HEK293 (cell line): ENCODE measurements around the gene DNAJC22.

Experiments used
- CTCF ChIA-PET: fragments of 350-600 bp; formaldehyde crosslinking; extraction: SDS; loops from one replicate; lab custom pipeline; 2021; ENCODE audit warnings: antibody characterized with exemption; lab: Yijun Ruan, JAX
- POLR2A ChIA-PET: fragments of 300-600 bp; formaldehyde crosslinking; extraction: SDS; loops from one replicate; lab custom pipeline; 2020; ENCODE audit warnings: antibody characterized with exemption, inconsistent platforms; lab: Yijun Ruan, JAX
- H3K27ac ChIP-seq: fragments of 200-500 bp; sonication (Bioruptor generic); 2 replicates; pipeline ENCODE4 v1.5.1; 2014; ENCODE audit warnings: low read depth, low read length, control low read depth, inconsistent platforms; ENCODE audit errors: extremely low read depth
- H3K36me3 ChIP-seq, 2 experiments: fragments of 200-500 bp in 1 of 2; sonication (Bioruptor generic) in 1 of 2; 1 replicate in 1 of 2; 2 replicates in 1 of 2; pipeline ENCODE4 v1.5.1; 2014 to 2017; ENCODE audit warnings: inconsistent platforms in 2 of 2, low read length in 2 of 2; ENCODE audit not compliant: control insufficient read depth in 2 of 2, insufficient read depth in 1 of 2
- H3K4me1 ChIP-seq: fragments of 200-500 bp; sonication (Bioruptor generic); 2 replicates; pipeline ENCODE4 v1.5.1; 2014; ENCODE audit warnings: mild to moderate bottlenecking, low read length, inconsistent platforms; ENCODE audit not compliant: control insufficient read depth, insufficient read depth
- H3K4me3 ChIP-seq: 2 replicates; pipeline ENCODE4 v1.5.1; 2011; ENCODE audit warnings: low read depth, mild to moderate bottlenecking, control low read depth, low read length, moderate library complexity
- H3K9me3 ChIP-seq: fragments of 200-500 bp; sonication (Bioruptor generic); 2 replicates; pipeline ENCODE4 v1.5.1; 2014; ENCODE audit warnings: low read depth, low read length, inconsistent platforms; ENCODE audit not compliant: control insufficient read depth, insufficient read depth
- BCL11B ChIP-seq: fragments of 450-650 bp; formaldehyde crosslinking; IDR thresholded peaks from 2 replicates; pipeline ENCODE4 v1.5.1; 2016; ENCODE audit warnings: low read depth, missing biosample characterization, missing genetic modification characterization
- EGR2 ChIP-seq: fragments of 450-650 bp; formaldehyde crosslinking; IDR thresholded peaks from 2 replicates; pipeline ENCODE4 v1.5.1; 2016; ENCODE audit warnings: low read depth, missing biosample characterization, missing genetic modification characterization
- OSR2 ChIP-seq: fragments of 450-650 bp; formaldehyde crosslinking; IDR thresholded peaks from 2 replicates; pipeline ENCODE4 v1.5.1; 2016; ENCODE audit warnings: missing biosample characterization, missing genetic modification characterization
- PRDM1 ChIP-seq: fragments of 450-650 bp; formaldehyde crosslinking; IDR thresholded peaks from 2 replicates; pipeline ENCODE4; 2016; ENCODE audit warnings: missing biosample characterization, missing genetic modification characterization
- ZBTB1 ChIP-seq: fragments of 450-650 bp; formaldehyde crosslinking; IDR thresholded peaks from 2 replicates; pipeline ENCODE4 v1.5.1; 2016; ENCODE audit warnings: missing biosample characterization, missing genetic modification characterization
- ZBTB17 ChIP-seq: fragments of 450-650 bp; formaldehyde crosslinking; IDR thresholded peaks from 2 replicates; pipeline ENCODE4 v1.5.1; 2016; ENCODE audit warnings: missing biosample characterization, missing genetic modification characterization
- ZFP3 ChIP-seq: fragments of 450-650 bp; formaldehyde crosslinking; IDR thresholded peaks from 2 replicates; pipeline ENCODE4 v1.5.1; 2016; ENCODE audit warnings: low read depth, missing biosample characterization, missing genetic modification characterization
- ZNF10 ChIP-seq: fragments of 450-650 bp; formaldehyde crosslinking; IDR thresholded peaks from 2 replicates; pipeline ENCODE4 v1.5.1; 2017; ENCODE audit warnings: missing biosample characterization, missing genetic modification characterization
- ZNF311 ChIP-seq: fragments of 450-650 bp; formaldehyde crosslinking; IDR thresholded peaks from 2 replicates; pipeline ENCODE4 v1.5.1; 2017; ENCODE audit warnings: missing biosample characterization, missing genetic modification characterization, borderline replicate concordance
- ZNF423 ChIP-seq: fragments of 450-650 bp; formaldehyde crosslinking; IDR thresholded peaks from 2 replicates; pipeline ENCODE4 v1.5.1; 2016; ENCODE audit warnings: missing biosample characterization, missing genetic modification characterization
- ZNF600 ChIP-seq: fragments of 450-650 bp; formaldehyde crosslinking; IDR thresholded peaks from 2 replicates; pipeline ENCODE4 v1.5.1; 2016; ENCODE audit warnings: missing biosample characterization, missing genetic modification characterization
- ZNF707 ChIP-seq: fragments of 450-650 bp; formaldehyde crosslinking; IDR thresholded peaks from 2 replicates; pipeline ENCODE4 v1.5.1; 2016; ENCODE audit warnings: missing biosample characterization, missing genetic modification characterization
- ZSCAN23 ChIP-seq: fragments of 450-650 bp; formaldehyde crosslinking; IDR thresholded peaks from 2 replicates; pipeline ENCODE4 v1.5.1; 2016; ENCODE audit warnings: missing biosample characterization, missing genetic modification characterization
- TF ChIP-seq, protein P1 (sequence below): fragments of 450-650 bp; formaldehyde crosslinking; IDR thresholded peaks from 2 replicates; pipeline ENCODE4 v1.5.1; 2016; ENCODE audit warnings: missing biosample characterization, missing genetic modification characterization, borderline replicate concordance
- TF ChIP-seq, protein P2 (sequence below): sonication (generic); formaldehyde crosslinking; IDR thresholded peaks from 2 replicates; pipeline ENCODE4 v1.8.1; 2022; ENCODE audit warnings: mild to moderate bottlenecking, moderate library complexity, missing genetic modification reagents
- TF ChIP-seq, protein P3 (sequence below): fragments of 450-650 bp; formaldehyde crosslinking; IDR thresholded peaks from 2 replicates; pipeline ENCODE4 v1.5.1; 2016; ENCODE audit warnings: missing biosample characterization, missing genetic modification characterization
- TF ChIP-seq, protein P4 (sequence below): fragments of 450-650 bp; formaldehyde crosslinking; IDR thresholded peaks from 2 replicates; pipeline ENCODE4 v1.5.1; 2016; ENCODE audit warnings: missing biosample characterization, missing genetic modification characterization, low read depth
- TF ChIP-seq, protein P5 (sequence below): fragments of 450-650 bp; formaldehyde crosslinking; IDR thresholded peaks from 2 replicates; pipeline ENCODE4 v1.5.1; 2017; ENCODE audit warnings: missing biosample characterization, missing genetic modification characterization

Gene DNAJC22

DNA sequence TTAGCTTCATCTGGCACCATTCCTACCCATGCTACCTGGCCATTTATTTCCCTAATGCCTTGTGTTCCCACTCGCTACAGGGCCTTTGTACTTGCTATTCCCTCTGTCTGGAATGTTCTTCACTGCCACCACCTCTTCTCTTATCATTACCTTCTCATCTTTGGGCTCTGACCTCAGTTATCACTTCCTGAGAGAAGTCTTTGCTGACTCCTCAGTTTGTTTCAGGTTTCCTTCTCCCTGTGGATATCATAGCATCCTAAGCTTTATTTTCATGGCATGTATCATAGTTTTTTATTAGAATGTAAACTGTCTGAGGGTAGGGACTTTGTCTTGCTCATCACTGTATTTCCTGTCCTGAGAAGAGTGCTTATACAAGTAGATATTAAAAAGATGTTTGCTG, 50.3 kb downstream of the DNAJC22 start (continued):
- TF ChIP-seq, protein P1, sequence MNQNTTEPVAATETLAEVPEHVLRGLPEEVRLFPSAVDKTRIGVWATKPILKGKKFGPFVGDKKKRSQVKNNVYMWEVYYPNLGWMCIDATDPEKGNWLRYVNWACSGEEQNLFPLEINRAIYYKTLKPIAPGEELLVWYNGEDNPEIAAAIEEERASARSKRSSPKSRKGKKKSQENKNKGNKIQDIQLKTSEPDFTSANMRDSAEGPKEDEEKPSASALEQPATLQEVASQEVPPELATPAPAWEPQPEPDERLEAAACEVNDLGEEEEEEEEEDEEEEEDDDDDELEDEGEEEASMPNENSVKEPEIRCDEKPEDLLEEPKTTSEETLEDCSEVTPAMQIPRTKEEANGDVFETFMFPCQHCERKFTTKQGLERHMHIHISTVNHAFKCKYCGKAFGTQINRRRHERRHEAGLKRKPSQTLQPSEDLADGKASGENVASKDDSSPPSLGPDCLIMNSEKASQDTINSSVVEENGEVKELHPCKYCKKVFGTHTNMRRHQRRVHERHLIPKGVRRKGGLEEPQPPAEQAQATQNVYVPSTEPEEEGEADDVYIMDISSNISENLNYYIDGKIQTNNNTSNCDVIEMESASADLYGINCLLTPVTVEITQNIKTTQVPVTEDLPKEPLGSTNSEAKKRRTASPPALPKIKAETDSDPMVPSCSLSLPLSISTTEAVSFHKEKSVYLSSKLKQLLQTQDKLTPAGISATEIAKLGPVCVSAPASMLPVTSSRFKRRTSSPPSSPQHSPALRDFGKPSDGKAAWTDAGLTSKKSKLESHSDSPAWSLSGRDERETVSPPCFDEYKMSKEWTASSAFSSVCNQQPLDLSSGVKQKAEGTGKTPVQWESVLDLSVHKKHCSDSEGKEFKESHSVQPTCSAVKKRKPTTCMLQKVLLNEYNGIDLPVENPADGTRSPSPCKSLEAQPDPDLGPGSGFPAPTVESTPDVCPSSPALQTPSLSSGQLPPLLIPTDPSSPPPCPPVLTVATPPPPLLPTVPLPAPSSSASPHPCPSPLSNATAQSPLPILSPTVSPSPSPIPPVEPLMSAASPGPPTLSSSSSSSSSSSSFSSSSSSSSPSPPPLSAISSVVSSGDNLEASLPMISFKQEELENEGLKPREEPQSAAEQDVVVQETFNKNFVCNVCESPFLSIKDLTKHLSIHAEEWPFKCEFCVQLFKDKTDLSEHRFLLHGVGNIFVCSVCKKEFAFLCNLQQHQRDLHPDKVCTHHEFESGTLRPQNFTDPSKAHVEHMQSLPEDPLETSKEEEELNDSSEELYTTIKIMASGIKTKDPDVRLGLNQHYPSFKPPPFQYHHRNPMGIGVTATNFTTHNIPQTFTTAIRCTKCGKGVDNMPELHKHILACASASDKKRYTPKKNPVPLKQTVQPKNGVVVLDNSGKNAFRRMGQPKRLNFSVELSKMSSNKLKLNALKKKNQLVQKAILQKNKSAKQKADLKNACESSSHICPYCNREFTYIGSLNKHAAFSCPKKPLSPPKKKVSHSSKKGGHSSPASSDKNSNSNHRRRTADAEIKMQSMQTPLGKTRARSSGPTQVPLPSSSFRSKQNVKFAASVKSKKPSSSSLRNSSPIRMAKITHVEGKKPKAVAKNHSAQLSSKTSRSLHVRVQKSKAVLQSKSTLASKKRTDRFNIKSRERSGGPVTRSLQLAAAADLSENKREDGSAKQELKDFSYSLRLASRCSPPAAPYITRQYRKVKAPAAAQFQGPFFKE (tag by site-specific recombination), result no peak
- no peak for TF ChIP-seq EGR2 (tag by site-specific recombination)
- no peak for TF ChIP-seq ZNF10 (tag by site-specific recombination)
- TF ChIP-seq, protein P2, sequence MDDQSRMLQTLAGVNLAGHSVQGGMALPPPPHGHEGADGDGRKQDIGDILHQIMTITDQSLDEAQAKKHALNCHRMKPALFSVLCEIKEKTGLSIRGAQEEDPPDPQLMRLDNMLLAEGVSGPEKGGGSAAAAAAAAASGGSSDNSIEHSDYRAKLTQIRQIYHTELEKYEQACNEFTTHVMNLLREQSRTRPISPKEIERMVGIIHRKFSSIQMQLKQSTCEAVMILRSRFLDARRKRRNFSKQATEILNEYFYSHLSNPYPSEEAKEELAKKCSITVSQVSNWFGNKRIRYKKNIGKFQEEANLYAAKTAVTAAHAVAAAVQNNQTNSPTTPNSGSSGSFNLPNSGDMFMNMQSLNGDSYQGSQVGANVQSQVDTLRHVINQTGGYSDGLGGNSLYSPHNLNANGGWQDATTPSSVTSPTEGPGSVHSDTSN, result no peak
- no peak for TF ChIP-seq ZBTB1 (tag by site-specific recombination)
- TF ChIP-seq ZNF311 (tag by site-specific recombination), result no peak
- TF ChIP-seq, protein P3, sequence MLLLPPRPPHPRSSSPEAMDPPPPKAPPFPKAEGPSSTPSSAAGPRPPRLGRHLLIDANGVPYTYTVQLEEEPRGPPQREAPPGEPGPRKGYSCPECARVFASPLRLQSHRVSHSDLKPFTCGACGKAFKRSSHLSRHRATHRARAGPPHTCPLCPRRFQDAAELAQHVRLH (tag by site-specific recombination), result no peak
- no peak for TF ChIP-seq ZFP3 (tag by site-specific recombination)
- TF ChIP-seq ZNF423 (tag by site-specific recombination), result no peak
- no peak for TF ChIP-seq ZSCAN23 (tag by site-specific recombination)
- TF ChIP-seq, protein P4, sequence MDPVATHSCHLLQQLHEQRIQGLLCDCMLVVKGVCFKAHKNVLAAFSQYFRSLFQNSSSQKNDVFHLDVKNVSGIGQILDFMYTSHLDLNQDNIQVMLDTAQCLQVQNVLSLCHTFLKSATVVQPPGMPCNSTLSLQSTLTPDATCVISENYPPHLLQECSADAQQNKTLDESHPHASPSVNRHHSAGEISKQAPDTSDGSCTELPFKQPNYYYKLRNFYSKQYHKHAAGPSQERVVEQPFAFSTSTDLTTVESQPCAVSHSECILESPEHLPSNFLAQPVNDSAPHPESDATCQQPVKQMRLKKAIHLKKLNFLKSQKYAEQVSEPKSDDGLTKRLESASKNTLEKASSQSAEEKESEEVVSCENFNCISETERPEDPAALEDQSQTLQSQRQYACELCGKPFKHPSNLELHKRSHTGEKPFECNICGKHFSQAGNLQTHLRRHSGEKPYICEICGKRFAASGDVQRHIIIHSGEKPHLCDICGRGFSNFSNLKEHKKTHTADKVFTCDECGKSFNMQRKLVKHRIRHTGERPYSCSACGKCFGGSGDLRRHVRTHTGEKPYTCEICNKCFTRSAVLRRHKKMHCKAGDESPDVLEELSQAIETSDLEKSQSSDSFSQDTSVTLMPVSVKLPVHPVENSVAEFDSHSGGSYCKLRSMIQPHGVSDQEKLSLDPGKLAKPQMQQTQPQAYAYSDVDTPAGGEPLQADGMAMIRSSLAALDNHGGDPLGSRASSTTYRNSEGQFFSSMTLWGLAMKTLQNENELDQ, result no peak
- no peak for TF ChIP-seq BCL11B (tag by site-specific recombination)
- TF ChIP-seq, protein P5, sequence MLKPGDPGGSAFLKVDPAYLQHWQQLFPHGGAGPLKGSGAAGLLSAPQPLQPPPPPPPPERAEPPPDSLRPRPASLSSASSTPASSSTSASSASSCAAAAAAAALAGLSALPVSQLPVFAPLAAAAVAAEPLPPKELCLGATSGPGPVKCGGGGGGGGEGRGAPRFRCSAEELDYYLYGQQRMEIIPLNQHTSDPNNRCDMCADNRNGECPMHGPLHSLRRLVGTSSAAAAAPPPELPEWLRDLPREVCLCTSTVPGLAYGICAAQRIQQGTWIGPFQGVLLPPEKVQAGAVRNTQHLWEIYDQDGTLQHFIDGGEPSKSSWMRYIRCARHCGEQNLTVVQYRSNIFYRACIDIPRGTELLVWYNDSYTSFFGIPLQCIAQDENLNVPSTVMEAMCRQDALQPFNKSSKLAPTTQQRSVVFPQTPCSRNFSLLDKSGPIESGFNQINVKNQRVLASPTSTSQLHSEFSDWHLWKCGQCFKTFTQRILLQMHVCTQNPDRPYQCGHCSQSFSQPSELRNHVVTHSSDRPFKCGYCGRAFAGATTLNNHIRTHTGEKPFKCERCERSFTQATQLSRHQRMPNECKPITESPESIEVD, result no peak

DNA sequence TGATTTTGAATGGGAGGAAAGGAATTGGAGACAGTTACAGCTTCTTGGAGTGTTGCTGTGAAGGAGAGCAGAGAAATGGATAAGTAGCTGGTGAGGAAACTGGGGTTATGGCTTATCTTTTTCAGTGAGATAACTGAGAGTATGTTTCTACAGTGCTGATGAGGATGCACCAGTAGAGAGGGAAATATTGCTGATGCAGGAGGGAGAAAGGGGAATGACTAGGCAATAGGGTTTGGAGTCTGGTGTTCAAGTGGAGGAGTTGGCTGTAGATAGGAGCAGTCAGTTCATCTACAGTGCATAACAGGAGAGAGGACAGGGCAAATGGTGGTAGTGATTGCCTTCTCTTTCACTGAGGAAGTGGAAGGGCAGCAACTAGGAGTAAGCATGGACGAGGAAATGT, 53.6 kb downstream of the DNAJC22 start:
- CTCF ChIA-PET, result interaction anchor here (0.6 kb wide), 2 partner anchors 15 to 137 kb away, joined by 3 to 4 read pairs; no protein-coding TSS in a partner anchor
- Histone ChIP-seq H3K9me3 (no peaks in the 10 kb centered on the region), H3K4me3 (no peak overlapping the region), H3K4me1 (no peaks in the 10 kb centered on the region), H3K27ac (no peak overlapping the region), H3K36me3 (no peaks in the 10 kb centered on the region; a peak in 1 of 3 replicates)
- TF ChIP-seq ZBTB17 (tag by site-specific recombination) (peak; percentile 55; the same call in 1 of the 2 replicates), PRDM1 (peak; percentile 83), ZNF707 (no peak), ZNF600 (tag by site-specific recombination) (peak; percentile 75), OSR2 (tag by site-specific recombination) (0 out of 2 replicates have a peak, but pooled peaks have one; percentile 11)
- POLR2A ChIA-PET, result interaction anchor here (1.9 kb wide), 1 partner anchor 33 kb away, joined by 9 read pairs; the partner anchor contains the start of gene SPATS2
